HG03196 (cell line): Measurements from ENCODE around the gene NCEH1.

Source experiments
- ATAC-seq: cut with Tn5 transposase; IDR thresholded peaks from one replicate; pipeline ENCODE4 v1.9.1; 2021; ENCODE audit not compliant: unreplicated experiment

The NCEH1 gene

DNA sequence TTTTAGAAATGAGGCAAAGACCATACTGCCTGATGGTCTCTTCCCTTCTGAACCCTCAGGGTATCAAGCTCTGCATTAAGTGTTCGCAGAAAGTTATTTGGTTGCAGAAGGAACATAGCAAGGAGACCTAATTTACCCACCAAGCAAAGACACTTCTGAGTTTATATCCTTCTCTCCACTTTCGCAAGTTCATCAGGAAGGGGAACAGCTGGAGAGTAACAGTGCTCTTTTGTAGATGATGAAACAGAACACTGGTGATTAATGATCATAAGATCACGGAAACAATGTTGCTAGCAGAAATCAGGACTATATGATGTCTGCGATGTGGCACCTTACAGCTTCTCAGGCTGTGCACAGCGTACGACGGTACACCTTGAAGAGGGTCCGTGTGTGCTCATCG, 62.1 kb downstream of the NCEH1 start:
- no peak for ATAC-seq

DNA sequence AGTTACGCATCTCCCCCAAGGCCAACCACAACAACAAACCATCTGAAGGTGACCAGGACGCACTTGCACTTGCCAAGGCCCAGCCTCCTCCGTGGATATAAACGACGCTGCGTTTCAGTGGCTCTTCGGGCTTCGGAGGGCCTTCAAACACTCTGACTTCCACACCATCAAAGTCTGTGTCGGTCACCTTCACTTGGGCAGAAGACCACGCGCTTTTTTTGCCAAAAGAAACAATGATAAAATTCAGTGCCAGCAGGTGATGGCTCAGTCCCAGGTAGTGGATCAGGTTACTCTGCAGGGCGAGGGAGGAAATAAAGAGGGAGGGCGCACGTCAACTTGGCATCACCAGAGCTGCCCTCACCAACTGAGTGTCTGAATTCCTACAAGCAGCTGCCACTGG, 63.0 kb downstream of the NCEH1 start:
- no peak for ATAC-seq

DNA sequence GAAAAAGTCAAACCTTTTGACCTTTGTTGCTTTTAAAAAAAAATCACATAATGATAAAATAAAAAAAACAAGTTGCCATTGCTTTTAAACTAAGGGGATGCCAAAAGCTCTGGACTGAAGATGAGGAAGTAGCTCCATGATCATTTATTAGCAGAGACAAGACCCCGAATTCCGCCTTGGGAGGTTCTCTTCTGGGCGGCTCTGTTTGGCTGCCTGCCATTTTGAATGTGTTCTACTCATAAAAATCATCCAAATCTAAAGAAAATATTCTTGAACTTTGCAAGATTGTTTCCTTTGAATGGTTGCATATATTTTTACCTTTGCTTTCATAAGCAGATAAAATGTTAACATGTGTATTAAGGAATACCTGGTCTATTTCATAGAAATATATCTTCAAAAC, 63.8 kb downstream of the NCEH1 start:
- ATAC-seq, result no peak

DNA sequence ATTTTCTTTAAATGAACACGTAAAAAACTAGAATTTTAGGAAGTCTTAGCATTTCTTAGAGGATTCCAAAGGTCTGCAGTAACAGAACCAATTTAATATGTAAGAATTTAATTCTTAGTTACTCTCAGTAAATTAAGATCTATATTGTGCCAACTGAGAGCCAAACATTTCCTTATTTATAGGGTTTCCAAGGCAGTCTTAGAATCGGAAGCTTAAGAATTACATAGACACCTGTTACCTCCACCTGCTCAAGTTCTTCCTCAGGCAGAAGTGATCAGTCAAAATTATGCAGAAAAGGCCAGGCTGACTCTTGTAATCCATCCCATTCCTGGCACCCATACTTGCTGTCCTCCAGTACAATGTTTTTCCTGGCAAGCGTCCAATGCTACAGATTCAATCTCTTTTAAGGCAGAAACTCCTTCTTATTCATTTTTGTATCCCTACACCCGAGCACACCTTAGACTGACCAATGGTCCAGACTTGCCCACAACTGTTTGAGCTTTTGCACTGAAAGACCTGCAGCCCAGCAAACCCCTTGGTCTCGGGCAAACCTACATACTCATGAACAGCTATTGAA, 64.3 kb downstream of the NCEH1 start:
- ATAC-seq, result no peak

DNA sequence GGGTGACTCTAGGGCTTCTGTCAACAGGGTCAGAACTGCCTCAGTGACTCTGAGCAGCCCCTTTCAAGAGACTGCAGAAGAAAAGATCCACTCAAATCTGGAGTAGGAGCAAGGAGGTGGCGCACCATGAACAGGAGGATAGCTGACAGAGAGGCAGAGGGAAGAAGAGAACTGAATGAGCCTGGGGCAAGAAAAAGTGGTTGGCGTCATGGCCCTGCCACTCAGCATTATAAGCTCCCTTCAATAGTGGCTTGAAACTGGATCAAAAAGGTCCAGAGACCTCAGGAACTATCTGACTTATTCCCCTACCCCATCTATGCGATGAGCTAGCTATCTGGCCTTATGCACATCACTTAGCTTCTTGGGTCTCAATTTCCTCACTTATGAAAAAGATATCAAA, 66.6 kb downstream of the NCEH1 start:
- ATAC-seq, result no peak

DNA sequence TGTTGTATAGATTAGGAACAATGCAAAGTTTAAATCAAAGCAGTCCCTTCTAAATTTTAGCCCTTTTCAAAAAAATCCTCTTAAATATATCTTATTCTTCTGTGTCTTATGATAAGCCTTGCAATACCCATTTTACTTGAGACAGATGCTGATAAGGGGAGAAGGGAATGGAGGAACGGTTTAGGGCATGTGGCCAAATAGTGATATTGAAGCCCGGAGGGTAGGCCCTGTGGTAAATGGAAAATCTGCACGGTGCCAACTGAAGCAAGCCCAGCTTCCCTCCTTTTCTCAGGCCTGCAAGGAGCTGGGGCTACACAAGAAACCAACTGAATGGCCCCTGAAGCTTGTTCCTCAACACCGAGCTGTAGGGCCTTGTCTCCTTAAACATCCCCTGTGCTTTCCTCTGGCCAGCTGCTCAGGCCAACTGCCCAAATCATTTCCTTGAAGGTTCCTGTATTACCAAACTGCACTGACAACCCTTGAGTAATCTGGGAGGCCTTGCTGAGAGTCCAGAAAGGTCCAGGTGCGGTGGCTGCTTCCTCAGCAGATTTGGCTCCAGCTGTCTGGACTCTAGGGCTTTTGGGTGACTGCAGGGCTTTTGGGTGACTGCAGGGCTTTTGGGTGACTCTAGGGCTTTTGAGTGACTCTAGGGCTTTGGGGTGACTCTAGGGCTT, 67.2 kb downstream of the NCEH1 start:
- ATAC-seq, result no peak

DNA sequence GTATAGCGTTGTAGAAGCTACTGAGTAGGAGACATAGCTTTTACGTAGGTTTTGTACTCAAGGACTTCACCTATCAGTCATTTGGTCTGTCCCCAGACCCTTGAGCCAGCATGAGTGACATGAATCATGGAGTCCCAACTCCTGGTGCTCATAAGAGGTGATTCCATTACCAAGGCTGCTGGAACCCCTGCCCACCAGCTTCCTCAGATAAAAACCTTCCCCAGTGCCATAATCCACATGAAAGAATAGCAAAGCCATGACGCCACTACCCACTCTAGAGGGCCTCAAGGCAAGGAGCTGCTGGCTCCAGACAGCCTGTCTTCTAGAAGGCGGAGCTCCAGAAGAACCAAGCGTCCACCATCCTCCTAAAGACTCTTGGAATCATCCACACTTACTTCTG, 69.6 kb downstream of the NCEH1 start:
- ATAC-seq, result no peak

DNA sequence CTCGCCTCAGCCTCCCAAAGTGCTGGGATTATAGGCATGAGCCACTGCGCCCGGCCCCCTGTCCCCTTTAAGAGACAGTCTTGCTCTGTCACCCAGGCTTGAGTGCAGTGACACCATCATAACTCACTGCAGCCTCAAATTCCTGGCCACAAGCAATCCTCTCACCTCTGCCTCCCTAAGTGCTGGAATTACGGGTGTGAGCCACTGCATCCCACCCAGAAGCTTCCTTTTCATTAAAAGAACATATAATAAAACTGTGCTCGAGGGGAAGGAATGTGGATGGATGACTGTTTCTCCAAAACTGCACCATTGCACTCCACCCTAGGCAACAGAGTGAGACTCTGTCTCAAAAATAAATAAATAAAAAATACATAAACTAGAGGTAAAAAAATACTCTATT, 70.1 kb downstream of the NCEH1 start:
- ATAC-seq, result no peak

DNA sequence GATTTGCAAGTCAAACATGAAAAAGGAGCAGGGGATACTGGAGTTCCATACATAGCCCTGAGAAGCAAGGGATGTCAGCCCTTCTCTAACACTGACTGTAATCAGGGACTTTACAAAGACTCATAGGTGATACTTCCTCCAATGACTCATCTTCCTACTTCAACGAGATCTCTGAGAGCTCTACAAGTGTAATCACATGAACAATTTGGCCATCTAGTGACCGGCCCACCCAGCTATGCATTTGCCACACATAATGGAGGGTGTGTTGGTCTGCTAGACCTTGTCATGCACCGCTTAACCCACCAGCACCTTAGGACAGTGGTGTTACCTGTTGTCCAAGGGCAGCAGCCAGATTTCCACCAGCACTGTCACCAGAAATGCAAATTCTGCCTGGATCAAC, 75.3 kb downstream of the NCEH1 start:
- ATAC-seq, result peak; percentile 90

DNA sequence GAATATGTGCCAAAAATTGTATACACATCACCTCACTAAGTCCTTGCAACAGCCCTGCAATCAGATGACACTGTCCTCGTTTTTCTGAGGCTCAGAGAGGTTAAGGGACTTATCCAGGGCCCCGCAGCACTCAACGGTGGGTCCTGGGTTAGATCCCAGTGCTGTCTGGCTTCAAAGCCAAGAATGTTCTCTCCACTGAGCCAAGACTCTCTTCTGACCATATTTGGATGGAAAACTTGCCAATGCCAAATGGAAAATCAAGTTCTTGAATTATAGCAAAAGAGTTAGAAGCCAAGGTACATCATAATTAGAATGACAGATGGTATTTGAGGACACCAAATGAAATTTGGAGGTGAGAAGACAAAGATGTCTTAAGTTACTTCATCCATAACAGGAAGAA, 75.9 kb downstream of the NCEH1 start:
- ATAC-seq, result no peak

DNA sequence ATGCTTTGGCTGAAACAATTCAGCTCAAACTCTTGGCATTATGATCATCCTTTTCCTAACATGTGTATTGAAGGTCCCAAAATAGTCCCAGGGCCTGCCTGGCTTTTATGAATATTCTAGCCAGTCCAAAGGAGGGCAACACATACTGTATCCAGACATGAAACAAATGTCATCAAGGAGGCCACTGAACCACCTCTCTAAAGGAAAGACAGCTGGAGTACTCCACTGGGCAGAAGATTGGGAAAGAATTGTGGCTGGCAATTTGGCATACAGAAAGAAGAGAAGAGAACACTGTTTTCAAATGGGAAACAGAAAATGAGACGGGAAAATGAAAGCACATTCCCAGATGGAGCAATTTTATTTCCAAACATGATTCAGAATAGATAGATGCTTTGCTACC, 80.6 kb downstream of the NCEH1 start:
- no peak for ATAC-seq

DNA sequence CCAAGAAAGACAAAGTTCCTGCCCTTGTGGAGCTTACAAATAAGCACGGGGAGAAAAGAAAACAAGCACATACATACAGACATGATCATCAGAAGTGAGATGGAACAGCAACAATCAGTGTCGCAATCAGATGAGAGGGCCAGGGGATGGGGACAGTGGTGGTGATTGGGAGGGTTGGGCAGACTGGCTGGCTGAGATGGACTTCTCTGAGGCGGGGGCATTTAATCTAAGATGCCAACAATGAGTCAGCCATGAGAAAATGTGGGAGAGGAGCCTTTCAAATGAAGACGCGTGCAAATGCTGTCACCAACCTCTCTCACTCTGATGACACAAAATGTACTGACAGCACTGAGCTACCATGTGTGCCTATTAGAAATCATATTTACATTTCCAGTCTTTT, 81.4 kb downstream of the NCEH1 start:
- ATAC-seq, result no peak

DNA sequence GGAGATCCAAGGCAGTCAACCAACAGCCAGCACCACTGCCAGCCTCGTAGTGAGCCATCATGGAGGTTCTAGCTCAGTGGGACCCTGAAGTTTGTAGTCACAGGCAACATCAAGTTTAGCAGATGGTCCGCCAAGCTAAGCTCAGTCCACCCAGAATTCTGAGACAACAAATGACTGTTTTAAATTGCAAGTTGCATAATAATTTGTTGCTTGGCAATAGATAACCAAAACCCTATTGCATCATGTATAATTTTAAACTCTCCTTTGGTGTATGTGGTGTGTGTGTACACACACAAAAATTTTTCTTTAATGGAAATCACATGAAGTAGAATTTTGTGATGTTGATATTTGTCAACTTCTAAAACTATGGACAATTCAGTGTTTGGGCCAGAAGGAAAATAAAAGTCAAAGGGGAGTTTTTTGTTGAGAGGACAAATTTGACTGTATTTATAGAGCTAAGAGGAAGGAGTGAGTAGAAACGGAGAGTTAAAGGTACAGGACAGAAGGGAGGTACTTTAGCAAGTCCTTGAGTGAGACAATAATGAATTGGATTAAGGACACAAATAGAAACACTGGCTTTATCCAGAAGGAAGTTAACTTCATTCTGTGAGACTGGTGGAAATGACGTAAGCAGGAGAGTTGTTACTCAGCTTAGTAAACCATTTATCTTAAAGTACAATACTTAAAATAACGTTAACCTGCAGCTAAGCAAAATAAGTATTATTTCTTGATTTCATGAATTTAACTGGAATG, 83.6 kb downstream of the NCEH1 start:
- ATAC-seq, result no peak

DNA sequence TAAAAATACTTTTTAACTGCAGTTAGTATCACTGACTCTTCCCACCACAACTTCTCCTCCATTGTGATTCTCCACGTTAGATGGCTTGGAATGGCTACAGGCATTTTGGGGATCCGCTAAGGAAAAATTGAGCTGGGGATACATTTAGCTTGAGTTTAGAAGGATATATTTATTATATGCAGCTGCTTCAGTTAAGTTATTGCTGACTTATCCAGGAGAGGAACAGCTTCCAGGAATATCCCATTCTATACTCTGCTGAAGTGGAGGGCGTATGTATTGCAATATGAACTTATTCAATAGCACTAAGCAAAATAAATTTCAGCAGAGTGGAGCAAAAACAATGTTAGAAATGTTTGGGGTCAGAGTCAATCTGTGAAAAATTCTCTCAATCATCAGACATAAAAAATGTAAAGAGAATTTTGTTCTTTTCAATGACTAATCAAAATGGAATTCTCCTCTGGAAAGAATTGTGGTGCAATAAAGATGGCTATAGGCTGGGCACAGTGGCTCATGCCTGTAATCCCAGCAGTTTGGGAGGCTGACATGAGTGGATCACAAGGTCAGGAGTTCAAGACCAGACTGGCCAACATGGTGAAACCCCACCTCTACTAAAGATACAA, 84.7 kb downstream of the NCEH1 start:
- no peak for ATAC-seq

DNA sequence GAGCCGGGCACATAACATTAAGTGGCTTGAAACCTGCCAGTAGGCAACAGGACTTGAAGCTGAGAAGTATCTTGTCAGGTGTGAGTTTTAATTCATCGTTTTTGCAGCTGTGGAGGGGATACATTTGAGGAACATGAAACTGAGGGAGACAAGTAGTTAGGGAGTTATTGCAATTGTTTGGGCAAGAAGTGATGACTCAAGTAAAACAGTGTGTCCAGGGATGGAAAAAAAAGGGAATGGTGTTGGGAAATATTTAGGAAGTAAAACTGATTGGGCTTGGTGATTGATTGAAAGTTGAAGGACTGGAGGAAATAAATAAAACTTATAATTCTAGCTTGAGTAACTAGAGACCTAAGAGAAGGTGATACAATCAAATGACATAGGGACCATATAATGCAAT, 85.5 kb downstream of the NCEH1 start:
- ATAC-seq, result no peak

DNA sequence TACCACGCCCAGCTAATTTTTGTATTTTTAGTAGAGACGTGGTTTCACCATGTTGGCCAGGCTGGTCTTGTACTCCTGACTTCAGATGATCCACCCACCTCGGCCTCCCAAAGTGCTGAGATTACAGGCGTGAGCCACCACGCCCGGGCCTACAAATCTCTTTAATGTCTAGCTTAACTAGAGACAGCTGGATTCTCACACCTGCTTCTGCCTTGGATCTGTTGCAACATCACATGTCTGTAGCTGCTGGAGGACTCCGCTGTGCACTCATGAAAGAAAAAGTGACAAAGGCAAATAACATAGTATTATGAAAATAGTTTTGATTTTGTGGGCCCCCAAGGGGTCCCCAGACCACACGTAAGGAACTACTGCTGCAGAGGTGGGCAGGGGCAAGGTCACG, 85.9 kb downstream of the NCEH1 start:
- ATAC-seq, result no peak

DNA sequence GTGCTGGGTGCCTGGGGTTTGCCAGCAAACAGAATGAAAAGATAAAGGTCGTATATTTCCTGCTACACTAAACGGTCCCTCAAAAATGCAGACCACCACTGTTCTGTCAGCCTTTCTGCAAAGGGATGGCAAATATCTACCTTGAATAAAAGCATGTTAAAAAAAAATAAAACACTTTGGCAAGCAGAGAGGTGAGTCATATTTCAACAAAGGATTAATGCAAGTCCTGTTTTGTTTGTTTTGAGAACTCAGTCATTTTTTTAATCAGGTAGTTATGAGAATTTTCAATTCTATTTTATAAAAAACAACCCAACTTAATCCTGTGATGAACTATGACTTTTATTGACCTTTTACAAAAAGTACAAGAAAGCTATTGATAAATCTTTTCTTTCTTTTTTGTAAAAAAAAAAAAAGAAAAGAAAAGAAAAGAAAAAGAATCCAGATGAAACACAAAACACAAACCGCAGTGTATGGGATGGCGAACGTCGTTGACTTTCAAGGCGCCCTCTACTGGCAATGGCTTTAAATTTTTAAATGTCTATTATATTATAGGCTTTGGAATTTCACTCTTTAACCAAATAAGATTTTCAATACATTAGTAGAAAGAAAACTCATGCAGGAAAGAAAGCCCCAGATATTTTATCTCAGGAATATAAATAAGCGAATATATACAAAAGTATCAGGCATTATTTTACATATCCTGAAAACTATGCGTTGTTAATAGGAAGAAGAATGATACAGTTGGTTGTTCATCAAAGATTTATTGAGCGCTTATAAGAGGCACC, 87.8 kb downstream of the NCEH1 start:
- no peak for ATAC-seq

DNA sequence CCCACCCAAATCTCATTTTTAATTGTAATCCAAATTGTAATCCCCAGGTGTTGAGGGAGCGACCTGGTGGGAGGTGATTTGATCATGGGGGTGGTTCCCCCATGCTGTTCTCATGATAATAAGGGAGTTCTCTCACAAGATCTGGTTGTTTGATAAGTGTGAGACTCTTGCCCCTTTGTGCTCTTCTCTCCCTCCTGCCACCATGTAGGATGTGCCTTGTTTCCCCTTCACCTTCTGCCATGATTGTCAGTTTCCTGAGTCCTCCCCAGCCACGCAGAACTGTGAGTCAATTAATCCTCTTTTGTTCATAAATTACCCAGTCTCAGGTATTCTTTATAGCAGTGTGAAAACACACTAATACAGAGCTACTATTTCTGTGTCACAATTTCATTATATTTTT, 88.7 kb downstream of the NCEH1 start:
- no peak for ATAC-seq

DNA sequence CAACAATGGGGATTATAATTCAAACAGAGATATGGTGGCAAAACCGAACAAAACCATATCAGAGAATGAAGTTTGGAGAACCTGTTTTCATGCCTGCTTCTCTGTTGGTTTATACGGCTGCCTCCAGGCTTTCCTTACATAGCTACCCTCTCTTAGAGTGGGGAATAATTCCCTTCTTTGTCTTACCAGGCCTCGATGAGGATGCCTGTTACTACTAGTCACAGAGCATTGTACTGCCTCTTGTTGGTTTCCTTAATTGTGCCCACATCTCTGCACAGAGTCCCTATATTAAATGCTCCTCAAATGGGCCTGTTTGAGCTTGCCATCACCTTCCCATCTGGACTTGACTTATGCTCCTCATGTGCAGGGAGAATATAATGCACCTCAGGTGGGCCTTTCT, 92.9 kb downstream of the NCEH1 start:
- no peak for ATAC-seq

DNA sequence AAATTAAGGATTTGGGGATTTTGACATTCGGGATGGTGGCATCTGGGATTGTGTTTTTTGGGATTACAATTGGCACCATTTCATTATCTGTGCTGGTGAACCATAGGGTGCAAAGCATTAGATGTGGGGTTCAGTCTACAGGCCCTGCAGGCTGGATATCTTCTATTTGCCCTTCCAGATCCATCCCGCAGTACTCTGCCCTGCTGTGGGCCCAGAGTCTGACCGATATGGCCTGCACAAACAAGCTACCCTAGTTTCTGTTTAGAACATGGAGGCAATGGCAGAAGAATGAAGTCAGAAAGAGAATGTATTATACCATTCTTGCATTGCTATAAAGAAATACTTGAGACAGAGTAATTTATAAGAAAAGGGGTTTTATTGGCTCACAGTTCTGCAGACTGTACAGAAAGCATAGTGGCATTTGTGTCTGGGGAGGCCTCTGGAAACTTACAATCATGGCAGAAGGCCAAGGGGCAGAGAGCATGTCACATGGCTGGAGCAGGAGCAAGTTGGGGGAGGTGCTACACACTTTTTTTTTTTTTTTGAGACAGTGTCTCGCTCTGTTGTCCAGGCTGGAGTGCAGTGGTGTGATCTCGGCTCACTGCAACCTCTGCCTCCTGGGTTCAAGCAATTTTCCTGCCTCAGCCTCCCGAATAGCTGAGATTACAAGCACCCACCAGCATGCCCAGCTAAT, 93.7 kb downstream of the NCEH1 start:
- ATAC-seq, result no peak

DNA sequence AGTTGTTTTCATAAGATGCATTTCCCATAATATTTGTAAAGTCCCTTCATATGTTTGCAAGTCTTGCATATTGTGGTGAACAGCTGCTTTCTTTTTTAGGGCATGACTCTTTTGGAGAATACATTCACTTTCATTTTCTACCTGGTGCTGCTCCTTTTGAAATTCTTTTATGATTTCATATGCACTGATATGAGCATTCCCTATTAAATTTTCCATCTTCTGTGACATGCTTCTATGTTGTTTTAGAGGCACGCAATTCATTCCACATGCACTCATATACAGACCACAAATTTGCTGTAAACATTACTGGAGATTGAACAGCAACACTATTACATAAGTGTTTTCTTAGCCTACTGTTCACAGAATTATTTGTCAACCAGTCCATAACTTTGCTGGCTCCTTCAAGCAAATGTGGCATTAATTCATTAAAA, 94.8 kb downstream of the NCEH1 start:
- ATAC-seq, result no peak
